K562 (cell line): ENCODE results near the gene SPOCD1. TPM values are rescaled to one million over a fixed set of nuclear protein-coding genes. Genes with fewer than 3 reads are reported as not detected.
A peak's percentile ranks its signal among the peaks of the same experiment; 100 is the strongest.

Experiments used
- ATAC-seq: fragments of 200-7000 bp; cut with Tn5 transposase; 3 replicates; pipeline ENCODE4 v1.9.1; 2020; ENCODE audit warnings: moderate library complexity
- BruUV-seq: library from RNA; stranded (reverse); fragments of 400-500 nt; replicated peaks from 2 replicates; lab custom pipeline; 2021; lab: Mats Ljungman, UMichigan
- CTCF ChIA-PET: fragments of 300-600 bp; formaldehyde crosslinking; extraction: SDS; loops from one replicate; lab custom pipeline; 2021; ENCODE audit warnings: low intra/inter-chr PET ratio; lab: Yijun Ruan, JAX
- POLR2A ChIA-PET: fragments of 300-600, 350-650 bp; sonication (Branson Sonifier 250); formaldehyde crosslinking; extraction: SDS; loops from one replicate; lab custom pipeline; 2021; ENCODE audit warnings: antibody characterized with exemption, inconsistent platforms; lab: Yijun Ruan, JAX
- DNase-seq, 4 experiments: peaks; one replicate each; pipeline versions ENCODE4 v3.0.0 to v3.0.0-alpha.2; 2011 to 2018; ENCODE audit warnings: low spot score in 3 of 4, mixed read lengths in 3 of 4; ENCODE audit errors: extremely low read depth in 1 of 4
- FAIRE-seq: peaks from 2 replicates; lab custom pipeline; 2011; peaks lifted over from hg19 to GRCh38; lab: Jason Lieb, UNC
- H2AFZ ChIP-seq: 2 replicates; pipeline ENCODE4 v1.6.0; 2011; ENCODE audit warnings: low read depth, low read length, control low read depth, inconsistent platforms
- H3K27ac ChIP-seq: fragments of 200-600 bp; 3 replicates; pipeline ENCODE4 v1.8.0; 2011; ENCODE audit warnings: low read depth, mild to moderate bottlenecking, control low read depth, inconsistent platforms, low read length, moderate library complexity, mixed read lengths; ENCODE audit errors: extremely low read depth
- H3K27me3 ChIP-seq, 2 experiments: fragments of 300-600 bp in 1 of 2; 2 replicates in 1 of 2; 3 replicates in 1 of 2; pipeline versions ENCODE4 v1.6.0 to v1.8.0; 2011; ENCODE audit warnings: inconsistent platforms in 2 of 2, low read length in 2 of 2, mild to moderate bottlenecking in 1 of 2, mixed read lengths in 1 of 2, moderate library complexity in 1 of 2; ENCODE audit not compliant: control insufficient read depth in 2 of 2, insufficient read depth in 2 of 2
- H3K36me3 ChIP-seq: fragments of 300-600 bp; 3 replicates; pipeline ENCODE4 v1.8.0; 2011; ENCODE audit warnings: mild to moderate bottlenecking, low read length, inconsistent platforms; ENCODE audit not compliant: control insufficient read depth, insufficient read depth
- H3K4me1 ChIP-seq, 2 experiments: fragments of 200-600 bp in 1 of 2; replicated peaks in 1 of 2; 2 replicates in 1 of 2; 3 replicates in 1 of 2; pipeline versions ENCODE4 v1.5.1 to v1.8.0; 2011; ENCODE audit warnings: inconsistent platforms in 2 of 2, low read length in 2 of 2, mild to moderate bottlenecking in 1 of 2, mixed read lengths in 1 of 2, moderate library complexity in 1 of 2; ENCODE audit not compliant: control insufficient read depth in 2 of 2, insufficient read depth in 2 of 2
- H3K4me2 ChIP-seq: 2 replicates; pipeline ENCODE4 v1.6.1; 2011; ENCODE audit warnings: low read length, control low read depth, inconsistent platforms, mixed read lengths; ENCODE audit not compliant: insufficient read depth
- H3K4me3 ChIP-seq: fragments of 200-600 bp; sonication (generic), shearing (Covaris generic); 2 replicates; pipeline ENCODE4 v1.5.1; 2016; ENCODE audit warnings: control low read depth, inconsistent platforms
- H3K79me2 ChIP-seq: fragments of 200-600 bp; 3 replicates; pipeline ENCODE4 v1.8.0; 2011; ENCODE audit warnings: low read length, inconsistent platforms; ENCODE audit not compliant: control insufficient read depth, insufficient read depth
- H3K9ac ChIP-seq, 2 experiments: 2 replicates each; pipeline versions ENCODE4 v1.6.0 to v1.6.1; 2011; ENCODE audit warnings: low read depth in 2 of 2, low read length in 2 of 2, control low read depth in 1 of 2, inconsistent platforms in 1 of 2, mild to moderate bottlenecking in 1 of 2, mixed read lengths in 1 of 2; ENCODE audit not compliant: insufficient read depth in 1 of 2
- H3K9me1 ChIP-seq: one replicate; pipeline ENCODE4 v1.6.0; 2011; ENCODE audit warnings: inconsistent platforms, mild to moderate bottlenecking, low read length, moderate library complexity; ENCODE audit not compliant: control insufficient read depth, insufficient read depth
- H3K9me3 ChIP-seq: replicated peaks from 2 replicates; pipeline ENCODE4 v1.5.1; 2011; ENCODE audit warnings: low read depth, low read length, inconsistent platforms; ENCODE audit not compliant: control insufficient read depth, insufficient read depth
- H4K20me1 ChIP-seq: replicated peaks from 2 replicates; pipeline ENCODE4 v1.6.1; 2011; ENCODE audit warnings: low read length, inconsistent platforms, mixed read lengths; ENCODE audit not compliant: control insufficient read depth, insufficient read depth
- RBBP5 ChIP-seq: fragments of 200-600 bp; sonication (generic); IDR thresholded peaks from 2 replicates; pipeline ENCODE4 v1.6.1; 2012; ENCODE audit warnings: borderline replicate concordance, mild to moderate bottlenecking, low read length, control low read depth, inconsistent platforms; ENCODE audit not compliant: insufficient read depth, poor library complexity, severe bottlenecking
- USF1 ChIP-seq: sonication (generic); formaldehyde crosslinking; IDR thresholded peaks from 2 replicates; pipeline ENCODE4 v1.9.0; 2022; ENCODE audit warnings: mild to moderate bottlenecking, missing genetic modification reagents
- ZFX ChIP-seq: sonication (generic); formaldehyde crosslinking; IDR thresholded peaks from 2 replicates; pipeline ENCODE4 v1.8.0; 2022; ENCODE audit warnings: mild to moderate bottlenecking, missing genetic modification reagents, moderate library complexity
- WGBS: fragments of 100-300 bp; shearing (Covaris generic); methylation state at CpG from one replicate; pipeline ENCODE4 v1.1.6; 2016; ENCODE audit warnings: low coverage, mixed read lengths; ENCODE audit not compliant: insufficient coverage; ENCODE audit errors: missing lambda C conversion rate; 5-methylcytosine and 5-hydroxymethylcytosine counted together
- in situ Hi-C: fragments of 300-500 bp; cut with MboI; formaldehyde crosslinking; loops from 4 replicates; pipeline ENCODE4 v1.15.0; 2018; ENCODE audit warnings: inconsistent platforms, mixed read lengths
- intact Hi-C: fragments of 100-400 bp; cut with micrococcal nuclease; formaldehyde crosslinking; loops from 2 replicates; pipeline ENCODE4 v1.14.2; 2022
- polyA plus RNA-seq, 8 experiments: library from polyadenylated mRNA; depleted of rRNA in 4 of 8; stranded (reverse) in 5 of 8; unstranded in 3 of 8; fragments of >200 nt; fragmentation: Nextera tagmentation in 2 of 8; fragmentation: Illumina TruSeq in 1 of 8; extraction: Ambion mirVana in 2 of 8; extraction: Trizol in 1 of 8; gene quantifications; 2 replicates each; pipeline versions ENCODE4 v1.2.1 to v1.2.3, GENCODE V29; 2011 to 2014; ENCODE audit warnings: inconsistent platforms in 1 of 8, missing spikeins in 1 of 8
- total RNA-seq, 7 experiments: library from RNA; depleted of rRNA in 6 of 7; stranded (reverse); fragments of >200 nt in 6 of 7; fragmentation: Illumina TruSeq in 2 of 7; extraction: Trizol in 2 of 7; gene quantifications; 2 replicates each; pipeline versions ENCODE4 v1.2.1 to v1.2.3, GENCODE V29; 2011 to 2021; ENCODE audit warnings: low replicate concordance in 1 of 7

The SPOCD1 gene
- total and polyA plus RNA-seq, 9 of the 15 experiments (the other 6 are each of a cell fraction or from before 2014, with no cell fraction given): 0.03 to 0.71 (median 0.26) TPM; not detected in 1

GRCh38 chr1:31790140-31790539 lies 25.7 kb downstream of the SPOCD1 start:
- Histone ChIP-seq H3K4me2 (no peak overlapping the region), H3K36me3 (no peaks in the 10 kb centered on the region), H3K27me3 (peaks cover 16 to 44% of the 10 kb centered on the region in 2 experiments), H3K9me1 (peaks cover 4% of the 10 kb centered on the region), H3K27ac (no peak overlapping the region), H3K9ac (no peak overlapping the region), H4K20me1 (peaks cover 4% of the 10 kb centered on the region), H3K79me2 (no peaks in the 10 kb centered on the region), H3K9me3 (no peaks in the 10 kb centered on the region), H3K4me3 (no peak overlapping the region), H3K4me1 (peaks cover 9 to 25% of the 10 kb centered on the region in 2 experiments; a peak in 4 of 5 replicates), H2AFZ (no peak overlapping the region)
- intact Hi-C loops: no loop called here
- ATAC-seq (no peak), DNase-seq (no peak), FAIRE-seq (no peak)
- no TSS peak for BruUV-seq
- ChIA-PET POLR2A (interaction anchor here (1.4 kb wide), 1 partner anchor 14 kb away, joined by 5 read pairs; no protein-coding TSS in a partner anchor), CTCF (interaction anchor here (1.0 to 3.1 kb wide), 5 partner anchors 25 to 226 kb away, joined by 3 to 48 read pairs (median 11); no protein-coding TSS in a partner anchor)
- TF ChIP-seq ZFX: 0 out of 2 replicates have a peak, but pooled peaks have one; percentile 4
- TF ChIP-seq USF1 (CRISPR knock-in tag): no peak
- no peak for TF ChIP-seq RBBP5
- 3% methylated on average over 3 of the region's 3 CpGs for WGBS
- in situ Hi-C loops: no loop called here
